HCT116 (cell line): ENCODE measurements around the gene TFG. TPM values are rescaled to one million over a fixed set of nuclear protein-coding genes. Genes with fewer than 3 reads are reported as not detected.

Experiments used
- ATAC-seq: fragments of 200-7000 bp; cut with Tn5 transposase; 2 replicates; pipeline ENCODE4 v1.9.1; 2020; ENCODE audit warnings: mild to moderate bottlenecking, moderate library complexity
- BruUV-seq: library from RNA; stranded (reverse); fragments of 400-500 nt; replicated peaks from 2 replicates; lab custom pipeline; 2021; lab: Mats Ljungman, UMichigan
- CTCF ChIA-PET: fragments of 300-600 bp; sonication (Branson Sonifier 250); formaldehyde crosslinking; loops from one replicate; lab custom pipeline; 2021; ENCODE audit warnings: antibody characterized with exemption; lab: Charles Lee
- POLR2A ChIA-PET: fragments of 300-600, 350-600 bp; sonication (Branson Sonifier 250); formaldehyde crosslinking; loops from one replicate; lab custom pipeline; 2021; ENCODE audit warnings: antibody characterized with exemption; lab: Charles Lee
- RAD21 ChIA-PET, 2 experiments: fragments of 300-600 bp; sonication (Branson Sonifier 250); formaldehyde crosslinking; loops; one replicate each; lab custom pipeline; 2023; ENCODE audit warnings: low total read pairs in 2 of 2; ENCODE audit not compliant: uncharacterized antibody in 2 of 2, unreplicated experiment in 2 of 2, low non-redundant PET in 1 of 2; lab: Charles Lee
- DNase-seq: peaks from one replicate; pipeline ENCODE4 v3.0.0-alpha.2; 2010; ENCODE audit warnings: low read depth, low spot score
- H2AFZ ChIP-seq: fragments of 200-600 bp; shearing (Covaris generic), sonication (generic); 2 replicates; pipeline ENCODE4 v1.6.1; 2017; ENCODE audit warnings: low read depth, mixed run types, mixed read lengths, antibody characterized with exemption, low read length; ENCODE audit not compliant: poor library complexity, severe bottlenecking
- H3K27ac ChIP-seq: 2 replicates; pipeline ENCODE4 v1.5.1; 2012; ENCODE audit warnings: low read depth, low read length
- H3K27me3 ChIP-seq: fragments of 200-600 bp; sonication (generic); 2 replicates; pipeline ENCODE4 v1.6.1; 2016; ENCODE audit warnings: mixed run types, low read length, mixed read lengths; ENCODE audit not compliant: insufficient read depth
- H3K36me3 ChIP-seq, 2 experiments: fragments of 200-500 bp in 1 of 2; fragments of 200-600 bp in 1 of 2; sonication (Bioruptor generic) in 1 of 2; sonication (generic) in 1 of 2; 2 replicates each; pipeline versions ENCODE4 v1.5.1 to v1.6.1; 2014 to 2016; ENCODE audit warnings: low read length in 2 of 2, inconsistent platforms in 1 of 2, mixed read lengths in 1 of 2, mixed run types in 1 of 2; ENCODE audit not compliant: insufficient read depth in 2 of 2, control insufficient read depth in 1 of 2
- H3K4me1 ChIP-seq, 2 experiments: fragments of 200-600 bp in 1 of 2; sonication (generic) in 1 of 2; 2 replicates each; pipeline versions ENCODE4 v1.5.1 to v1.6.1; 2012 to 2017; ENCODE audit warnings: low read length in 2 of 2, inconsistent platforms in 1 of 2, mild to moderate bottlenecking in 1 of 2, mixed read lengths in 1 of 2, mixed run types in 1 of 2, moderate library complexity in 1 of 2; ENCODE audit not compliant: insufficient read depth in 2 of 2, control insufficient read depth in 1 of 2
- H3K4me2 ChIP-seq: fragments of 200-600 bp; sonication (generic); 2 replicates; pipeline ENCODE4 v1.6.1; 2017; ENCODE audit warnings: mixed run types, low read length, mixed read lengths
- H3K4me3 ChIP-seq, 2 experiments: fragments of 200-600 bp in 1 of 2; sonication (generic) in 1 of 2; replicated peaks in 1 of 2; 2 replicates each; pipeline ENCODE4 v1.5.1; 2011 to 2016; ENCODE audit warnings: low read length in 2 of 2, control low read depth in 1 of 2, low read depth in 1 of 2, mild to moderate bottlenecking in 1 of 2, mixed read lengths in 1 of 2, mixed run types in 1 of 2
- H3K79me2 ChIP-seq: fragments of 200-600 bp; sonication (generic); 2 replicates; pipeline ENCODE4 v1.6.1; 2017; ENCODE audit warnings: mild to moderate bottlenecking, mixed run types, low read length, moderate library complexity, mixed read lengths; ENCODE audit not compliant: insufficient read depth
- H3K9ac ChIP-seq: fragments of 200-600 bp; sonication (generic); 2 replicates; pipeline ENCODE4 v1.6.1; 2016; ENCODE audit warnings: low read length, mixed read lengths
- H3K9me2 ChIP-seq: fragments of 200-600 bp; sonication (generic), shearing (Covaris generic); 2 replicates; pipeline ENCODE4 v1.6.1; 2017; ENCODE audit warnings: mixed run types, mild to moderate bottlenecking, moderate library complexity; ENCODE audit not compliant: insufficient read depth
- H3K9me3 ChIP-seq, 2 experiments: fragments of 200-500 bp in 1 of 2; fragments of 200-600 bp in 1 of 2; sonication (Bioruptor generic) in 1 of 2; sonication (generic) in 1 of 2; 2 replicates each; pipeline ENCODE4 v1.6.1; 2014 to 2017; ENCODE audit warnings: low read length in 2 of 2, mixed read lengths in 2 of 2, inconsistent platforms in 1 of 2, low read depth in 1 of 2, mild to moderate bottlenecking in 1 of 2, mixed run types in 1 of 2, moderate library complexity in 1 of 2; ENCODE audit not compliant: control insufficient read depth in 1 of 2, insufficient read depth in 1 of 2
- H4K20me1 ChIP-seq: fragments of 200-600 bp; sonication (generic), shearing (Covaris generic); 2 replicates; pipeline ENCODE4 v1.6.1; 2017; ENCODE audit warnings: mixed run types, mild to moderate bottlenecking, moderate library complexity; ENCODE audit not compliant: insufficient read depth
- CBX3 ChIP-seq: IDR thresholded peaks from 2 replicates; pipeline ENCODE4 v1.6.1; 2012; ENCODE audit warnings: low read depth
- CEBPB ChIP-seq: IDR thresholded peaks from 2 replicates; pipeline ENCODE4 v1.6.1; 2012; ENCODE audit warnings: low read depth
- ELF1 ChIP-seq: IDR thresholded peaks from 2 replicates; pipeline ENCODE4 v1.6.1; 2012; ENCODE audit warnings: low read depth, borderline replicate concordance
- EZH2 ChIP-seq: fragments of 200-600 bp; sonication (generic); IDR thresholded peaks from 2 replicates; pipeline ENCODE4 v1.6.1; 2017; ENCODE audit warnings: antibody characterized with exemption, mixed run types
- EZH2phosphoT487 ChIP-seq: fragments of 200-600 bp; IDR thresholded peaks from 2 replicates; pipeline ENCODE4 v1.6.1; 2018; ENCODE audit warnings: antibody characterized with exemption, borderline replicate concordance
- FOSL1 ChIP-seq: IDR thresholded peaks from 2 replicates; pipeline ENCODE4 v1.6.1; 2012; ENCODE audit warnings: low read depth
- MAX ChIP-seq: IDR thresholded peaks from 2 replicates; pipeline ENCODE4 v1.6.1; 2012
- POLR2A ChIP-seq: IDR thresholded peaks from 2 replicates; pipeline ENCODE4 v1.7.0; 2011; ENCODE audit warnings: borderline replicate concordance; ENCODE audit not compliant: insufficient read depth, insufficient read length; ENCODE audit errors: extremely low read depth
- POLR2AphosphoS5 ChIP-seq: IDR thresholded peaks from 2 replicates; pipeline ENCODE4 v1.6.1; 2011; ENCODE audit warnings: mild to moderate bottlenecking, low read depth, low read length, moderate library complexity
- RAD21 ChIP-seq: IDR thresholded peaks from 2 replicates; pipeline ENCODE4 v1.6.1; 2012; ENCODE audit warnings: low read depth, mild to moderate bottlenecking
- REST ChIP-seq: IDR thresholded peaks from 2 replicates; pipeline ENCODE4 v1.6.1; 2012; ENCODE audit warnings: low read depth
- SIN3A ChIP-seq: IDR thresholded peaks from 2 replicates; pipeline ENCODE4 v1.6.1; 2012; ENCODE audit warnings: low read depth
- SP1 ChIP-seq: IDR thresholded peaks from 2 replicates; pipeline ENCODE4 v1.6.1; 2012; ENCODE audit warnings: low read depth
- SRF ChIP-seq: IDR thresholded peaks from 2 replicates; pipeline ENCODE4 v1.6.1; 2012; ENCODE audit warnings: low read depth
- ZBTB33 ChIP-seq: IDR thresholded peaks from 2 replicates; pipeline ENCODE4 v1.6.1; 2011; ENCODE audit warnings: mild to moderate bottlenecking, low read length, moderate library complexity; ENCODE audit not compliant: insufficient replicate concordance; ENCODE audit errors: extremely low read depth
- ZFX ChIP-seq: fragments of 450-650 bp; IDR thresholded peaks from 2 replicates; pipeline ENCODE4 v1.6.1; 2017
- intact Hi-C: fragments of 100-400 bp; cut with micrococcal nuclease; formaldehyde crosslinking; loops from 2 replicates; pipeline ENCODE4 v1.10.0; 2022
- total RNA-seq: library from RNA; stranded (reverse); gene quantifications from one replicate; pipeline ENCODE4 v1.2.1, GENCODE V29; 2021; ENCODE audit not compliant: unreplicated experiment

The TFG gene
- total RNA-seq, 1 experiment from 2014 or later: 99.1 TPM

- ChIA-PET RAD21 (no interaction called here), POLR2A (no interaction called here), CTCF (no interaction called here)
- Histone ChIP-seq H3K27me3 (no peaks in the 10 kb centered on the region), H4K20me1 (peaks cover 63% of the 10 kb centered on the region; the same call in 1 of the 2 replicates), H3K9me3 (no peaks in the 10 kb centered on the region), H3K4me3 (no peak overlapping the region), H3K36me3 (peaks cover 29 to 36% of the 10 kb centered on the region in 2 experiments), H2AFZ (no peak overlapping the region), H3K79me2 (peaks cover 100% of the 10 kb centered on the region), H3K27ac (no peak overlapping the region), H3K4me1 (peaks cover 0 to 6% of the 10 kb centered on the region in 2 experiments; a peak in 1 of 4 replicates), H3K9me2 (no peaks in the 10 kb centered on the region), H3K4me2 (no peak overlapping the region), H3K9ac (no peak overlapping the region)
- BruUV-seq: no TSS peak
- no peak for ATAC-seq
- intact Hi-C loops: loop anchor here (10.0 kb wide), 1 partner anchor 400 kb away; no protein-coding TSS in a partner anchor
- DNase-seq: no peak
- TF ChIP-seq ZBTB33 (no peak), ELF1 (no peak), RAD21 (no peak), SP1 (no peak), SRF (no peak), POLR2A (no peak), EZH2phosphoT487 (no peak), CBX3 (no peak), POLR2AphosphoS5 (no peak), ZFX (no peak), FOSL1 (no peak), SIN3A (no peak), REST (no peak), CEBPB (no peak), EZH2 (no peak), MAX (no peak)
Measured at GRCh38 chr3:100715176-100715575, 5.9 kb downstream of the TFG start.
